HEK293 (cell line): Measurements from ENCODE around the gene CFAP46.

Experiments
- CTCF ChIA-PET: fragments of 350-600 bp; formaldehyde crosslinking; extraction: SDS; loops from one replicate; lab custom pipeline; 2021; ENCODE audit warnings: antibody characterized with exemption; lab: Yijun Ruan, JAX
- POLR2A ChIA-PET: fragments of 300-600 bp; formaldehyde crosslinking; extraction: SDS; loops from one replicate; lab custom pipeline; 2020; ENCODE audit warnings: antibody characterized with exemption, inconsistent platforms; lab: Yijun Ruan, JAX
- H3K27ac ChIP-seq: fragments of 200-500 bp; sonication (Bioruptor generic); 2 replicates; pipeline ENCODE4 v1.5.1; 2014; ENCODE audit warnings: low read depth, low read length, control low read depth, inconsistent platforms; ENCODE audit errors: extremely low read depth
- H3K36me3 ChIP-seq, 2 experiments: fragments of 200-500 bp in 1 of 2; sonication (Bioruptor generic) in 1 of 2; 1 replicate in 1 of 2; 2 replicates in 1 of 2; pipeline ENCODE4 v1.5.1; 2014 to 2017; ENCODE audit warnings: inconsistent platforms in 2 of 2, low read length in 2 of 2; ENCODE audit not compliant: control insufficient read depth in 2 of 2, insufficient read depth in 1 of 2
- H3K4me1 ChIP-seq: fragments of 200-500 bp; sonication (Bioruptor generic); 2 replicates; pipeline ENCODE4 v1.5.1; 2014; ENCODE audit warnings: mild to moderate bottlenecking, low read length, inconsistent platforms; ENCODE audit not compliant: control insufficient read depth, insufficient read depth
- H3K4me3 ChIP-seq: 2 replicates; pipeline ENCODE4 v1.5.1; 2011; ENCODE audit warnings: low read depth, mild to moderate bottlenecking, control low read depth, low read length, moderate library complexity
- H3K9me3 ChIP-seq: fragments of 200-500 bp; sonication (Bioruptor generic); 2 replicates; pipeline ENCODE4 v1.5.1; 2014; ENCODE audit warnings: low read depth, low read length, inconsistent platforms; ENCODE audit not compliant: control insufficient read depth, insufficient read depth
- IKZF3 ChIP-seq: fragments of 450-650 bp; IDR thresholded peaks from 2 replicates; pipeline ENCODE4 v1.5.0; 2018; ENCODE audit warnings: missing biosample characterization, mild to moderate bottlenecking, missing genetic modification characterization, moderate library complexity
- PRDM1 ChIP-seq: fragments of 450-650 bp; formaldehyde crosslinking; IDR thresholded peaks from 2 replicates; pipeline ENCODE4; 2016; ENCODE audit warnings: missing biosample characterization, missing genetic modification characterization
- SP2 ChIP-seq: fragments of 450-650 bp; formaldehyde crosslinking; IDR thresholded peaks from 2 replicates; pipeline ENCODE4 v1.5.1; 2016; ENCODE audit warnings: missing biosample characterization, missing genetic modification characterization
- TRIM28 ChIP-seq: IDR thresholded peaks from 2 replicates; pipeline ENCODE4 v1.6.1; 2011; ENCODE audit warnings: low read length, control low read depth, borderline replicate concordance
- ZBTB10 ChIP-seq: fragments of 450-650 bp; formaldehyde crosslinking; IDR thresholded peaks from 2 replicates; pipeline ENCODE4 v1.5.1; 2016; ENCODE audit warnings: missing biosample characterization, missing genetic modification characterization
- ZBTB26 ChIP-seq: fragments of 450-650 bp; formaldehyde crosslinking; optimal IDR thresholded peaks from 2 replicates; pipeline ENCODE3; 2016; ENCODE audit warnings: missing biosample characterization, mild to moderate bottlenecking, missing genetic modification characterization
- ZFP37 ChIP-seq: fragments of 450-650 bp; formaldehyde crosslinking; IDR thresholded peaks from 2 replicates; pipeline ENCODE4 v1.5.1; 2016; ENCODE audit warnings: missing biosample characterization, missing genetic modification characterization
- ZNF10 ChIP-seq: fragments of 450-650 bp; formaldehyde crosslinking; IDR thresholded peaks from 2 replicates; pipeline ENCODE4 v1.5.1; 2017; ENCODE audit warnings: missing biosample characterization, missing genetic modification characterization
- ZNF155 ChIP-seq: fragments of 450-650 bp; formaldehyde crosslinking; IDR thresholded peaks from 2 replicates; pipeline ENCODE4 v1.5.1; 2016; ENCODE audit warnings: missing biosample characterization, missing genetic modification characterization
- ZNF350 ChIP-seq: fragments of 450-650 bp; formaldehyde crosslinking; IDR thresholded peaks from 2 replicates; pipeline ENCODE4 v1.5.0; 2017; ENCODE audit warnings: missing biosample characterization, mild to moderate bottlenecking, missing genetic modification characterization
- ZNF366 ChIP-seq: fragments of 450-650 bp; formaldehyde crosslinking; conservative IDR thresholded peaks from 2 replicates; pipeline ENCODE4 v1.5.1; 2016; ENCODE audit warnings: missing biosample characterization, missing genetic modification characterization
- ZNF423 ChIP-seq: fragments of 450-650 bp; formaldehyde crosslinking; IDR thresholded peaks from 2 replicates; pipeline ENCODE4 v1.5.1; 2016; ENCODE audit warnings: missing biosample characterization, missing genetic modification characterization
- ZNF555 ChIP-seq: fragments of 450-650 bp; formaldehyde crosslinking; conservative IDR thresholded peaks from 2 replicates; pipeline ENCODE4 v1.5.1; 2017; ENCODE audit warnings: missing biosample characterization, mild to moderate bottlenecking, missing genetic modification characterization, inconsistent platforms
- ZNF580 ChIP-seq: fragments of 450-650 bp; formaldehyde crosslinking; IDR thresholded peaks from 2 replicates; pipeline ENCODE4 v1.5.1; 2016; ENCODE audit warnings: missing biosample characterization, missing genetic modification characterization
- ZNF623 ChIP-seq: fragments of 450-650 bp; formaldehyde crosslinking; IDR thresholded peaks from 2 replicates; pipeline ENCODE4 v1.5.1; 2016; ENCODE audit warnings: missing biosample characterization, missing genetic modification characterization
- ZNF629 ChIP-seq: fragments of 450-650 bp; formaldehyde crosslinking; IDR thresholded peaks from 2 replicates; pipeline ENCODE4 v1.5.1; 2017; ENCODE audit warnings: missing biosample characterization, missing genetic modification characterization
- ZNF654 ChIP-seq: fragments of 450-650 bp; formaldehyde crosslinking; IDR thresholded peaks from 2 replicates; pipeline ENCODE4 v1.5.1; 2016; ENCODE audit warnings: low read depth, missing biosample characterization, missing genetic modification characterization
- ZNF747 ChIP-seq: fragments of 450-650 bp; formaldehyde crosslinking; IDR thresholded peaks from 2 replicates; pipeline ENCODE4 v1.5.1; 2016; ENCODE audit warnings: missing biosample characterization, missing genetic modification characterization
- ZNF837 ChIP-seq: fragments of 450-650 bp; formaldehyde crosslinking; IDR thresholded peaks from 2 replicates; pipeline ENCODE4 v1.5.1; 2016; ENCODE audit warnings: missing biosample characterization, missing genetic modification characterization
- TF ChIP-seq, protein P1 (sequence below): fragments of 450-650 bp; formaldehyde crosslinking; IDR thresholded peaks from 2 replicates; pipeline ENCODE4 v1.5.1; 2016; ENCODE audit warnings: missing biosample characterization, missing genetic modification characterization
- TF ChIP-seq, protein P2 (sequence below): fragments of 450-650 bp; formaldehyde crosslinking; IDR thresholded peaks from 2 replicates; pipeline ENCODE4 v1.5.1; 2016; ENCODE audit warnings: missing biosample characterization, missing genetic modification characterization

The CFAP46 gene

GRCh38 chr10:132802048-132802447 is 140.3 kb downstream of the CFAP46 start (continued):
- TF ChIP-seq IKZF3 (tag by site-specific recombination) (no peak), SP2 (tag by site-specific recombination) (no peak), ZNF366 (tag by site-specific recombination) (no peak), ZNF837 (tag by site-specific recombination) (no peak), TRIM28 (peak; percentile 84), ZNF747 (tag by site-specific recombination) (no peak), ZNF555 (tag by site-specific recombination) (no peak), ZNF623 (tag by site-specific recombination) (no peak), ZNF580 (peak; percentile 87)
- TF ChIP-seq, protein P1, sequence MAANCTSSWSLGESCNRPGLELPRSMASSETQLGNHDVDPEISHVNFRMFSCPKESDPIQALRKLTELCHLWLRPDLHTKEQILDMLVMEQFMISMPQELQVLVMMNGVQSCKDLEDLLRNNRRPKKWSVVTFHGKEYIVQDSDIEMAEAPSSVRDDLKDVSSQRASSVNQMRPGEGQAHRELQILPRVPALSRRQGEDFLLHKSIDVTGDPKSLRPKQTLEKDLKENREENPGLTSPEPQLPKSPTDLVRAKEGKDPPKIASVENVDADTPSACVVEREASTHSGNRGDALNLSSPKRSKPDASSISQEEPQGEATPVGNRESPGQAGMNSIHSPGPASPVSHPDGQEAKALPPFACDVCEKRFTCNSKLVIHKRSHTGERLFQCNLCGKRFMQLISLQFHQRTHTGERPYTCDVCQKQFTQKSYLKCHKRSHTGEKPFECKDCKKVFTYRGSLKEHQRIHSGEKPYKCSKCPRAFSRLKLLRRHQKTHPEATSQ = 0 out of 2 replicates have a peak, but pooled peaks have one; percentile 54

DNA sequence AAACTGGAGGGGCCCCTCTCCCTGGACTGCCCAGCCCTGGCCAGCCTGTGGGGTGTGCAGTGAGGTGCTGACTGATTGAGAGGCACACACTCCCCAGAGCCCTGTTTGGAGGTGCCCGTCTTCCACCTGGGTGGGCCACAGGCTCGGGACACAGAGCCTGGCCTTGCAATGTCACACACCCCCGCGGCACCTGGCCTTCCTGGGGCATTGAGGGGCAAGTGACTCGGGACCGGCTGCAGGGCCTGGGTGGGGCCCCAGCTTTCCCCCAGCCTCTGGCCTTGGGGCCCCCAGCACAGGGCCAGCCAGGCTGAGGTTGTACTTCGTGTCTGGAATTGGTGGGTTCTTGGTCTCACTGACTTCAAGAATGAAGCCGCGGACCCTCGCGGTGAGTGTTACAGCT is 142.5 kb downstream of the CFAP46 start:
- no peaks in the 10 kb centered on the region; the same call in 1 of the 2 replicates for H3K9me3 ChIP-seq
- CTCF ChIA-PET = no interaction called here
- TF ChIP-seq ZFP37 = no peak
- no peak for TF ChIP-seq PRDM1
- no peak for TF ChIP-seq ZNF654
- TF ChIP-seq ZNF155 (tag by site-specific recombination) = no peak
- TF ChIP-seq ZNF629 (tag by site-specific recombination) = no peak
- no peak for TF ChIP-seq ZNF423 (tag by site-specific recombination)
- no peak for TF ChIP-seq ZNF350 (tag by site-specific recombination)
- TF ChIP-seq ZBTB26 (tag by site-specific recombination) = no peak
- TF ChIP-seq, all 188 proteins: peak for 0
- H3K4me1 ChIP-seq = no peaks in the 10 kb centered on the region
- POLR2A ChIA-PET = no interaction called here
- H3K4me3 ChIP-seq = no peak overlapping the region
- no peak overlapping the region for H3K27ac ChIP-seq
- H3K36me3 ChIP-seq = no peaks in the 10 kb centered on the region

DNA sequence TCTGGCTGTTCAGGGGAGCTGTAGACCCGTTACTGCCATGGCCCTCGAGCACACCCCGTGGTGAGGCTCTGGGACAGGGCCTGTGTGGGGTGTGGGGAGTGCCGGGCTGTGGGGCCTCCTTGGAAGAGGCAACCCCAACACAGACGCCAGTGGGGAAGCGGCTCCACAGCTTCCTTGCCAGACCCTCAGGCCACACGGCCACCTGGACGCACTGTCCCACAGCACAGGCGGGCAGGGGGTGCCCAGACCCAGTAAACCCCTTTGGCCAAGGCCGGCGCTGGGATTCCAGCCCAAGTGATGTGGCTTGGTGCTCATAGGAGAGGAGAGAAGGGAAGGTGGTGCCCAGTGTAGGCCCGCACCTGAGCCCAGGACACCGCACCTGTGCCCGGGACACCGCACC is 143.5 kb downstream of the CFAP46 start:
- H3K27ac ChIP-seq = no peak overlapping the region
- no peak overlapping the region for H3K4me3 ChIP-seq
- no peaks in the 10 kb centered on the region for H3K4me1 ChIP-seq
- TF ChIP-seq ZBTB10 = no peak
- no peak for TF ChIP-seq ZNF10 (tag by site-specific recombination)
- TF ChIP-seq, protein P2, sequence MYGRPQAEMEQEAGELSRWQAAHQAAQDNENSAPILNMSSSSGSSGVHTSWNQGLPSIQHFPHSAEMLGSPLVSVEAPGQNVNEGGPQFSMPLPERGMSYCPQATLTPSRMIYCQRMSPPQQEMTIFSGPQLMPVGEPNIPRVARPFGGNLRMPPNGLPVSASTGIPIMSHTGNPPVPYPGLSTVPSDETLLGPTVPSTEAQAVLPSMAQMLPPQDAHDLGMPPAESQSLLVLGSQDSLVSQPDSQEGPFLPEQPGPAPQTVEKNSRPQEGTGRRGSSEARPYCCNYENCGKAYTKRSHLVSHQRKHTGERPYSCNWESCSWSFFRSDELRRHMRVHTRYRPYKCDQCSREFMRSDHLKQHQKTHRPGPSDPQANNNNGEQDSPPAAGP (tag by site-specific recombination) = no peak
- TF ChIP-seq, all 188 proteins: peak for 0
- ChIA-PET CTCF (no interaction called here), POLR2A (no interaction called here)
- H3K9me3 ChIP-seq = no peaks in the 10 kb centered on the region; the same call in 1 of the 2 replicates
- H3K36me3 ChIP-seq = no peaks in the 10 kb centered on the region
